Kidney (tissue), 14 donors: Measurements from ENCODE around the gene ALOX5. TPM values are rescaled to one million over a fixed set of nuclear protein-coding genes. Genes with fewer than 3 reads are reported as not detected.

Experiments used
- DNase-seq, 5 donors: peaks; one replicate each; pipeline ENCODE4 v3.0.0-alpha.2; 2013 to 2020
- FAIRE-seq: peaks from 2 replicates; lab custom pipeline; 2012; peaks lifted over from hg19 to GRCh38; lab: Jason Lieb, UNC
- H3K27ac ChIP-seq, 2 donors: one replicate each; pipeline ENCODE4 v1.7.0; 2013; ENCODE audit warnings: low read depth in 2 of 2, low read length in 2 of 2, inconsistent platforms in 1 of 2
- H3K27me3 ChIP-seq: one replicate; pipeline ENCODE4 v1.7.1; 2013; ENCODE audit warnings: low read length, inconsistent platforms; ENCODE audit not compliant: control insufficient read depth, insufficient read depth
- H3K36me3 ChIP-seq, 3 donors: one replicate each; pipeline versions ENCODE4 v1.7.0 to v1.7.1; 2013; ENCODE audit warnings: low read length in 3 of 3, control low read depth in 1 of 3, inconsistent platforms in 1 of 3; ENCODE audit not compliant: insufficient read depth in 3 of 3, control insufficient read depth in 2 of 3
- H3K4me1 ChIP-seq, 3 donors: one replicate each; pipeline versions ENCODE4 v1.7.0 to v1.7.1; 2013; ENCODE audit warnings: low read length in 3 of 3, inconsistent platforms in 1 of 3, low read depth in 1 of 3; ENCODE audit not compliant: control insufficient read depth in 2 of 3, insufficient read depth in 2 of 3
- H3K4me3 ChIP-seq, 3 donors: one replicate each; pipeline versions ENCODE4 v1.7.0 to v1.8.1; 2013; ENCODE audit warnings: low read length in 3 of 3, control low read depth in 1 of 3, inconsistent platforms in 1 of 3
- H3K9ac ChIP-seq, 3 donors: one replicate each; pipeline versions ENCODE4 v1.7.0 to v1.7.1; 2013; ENCODE audit warnings: low read length in 3 of 3, control low read depth in 1 of 3, inconsistent platforms in 1 of 3
- H3K9me3 ChIP-seq, 3 donors: one replicate each; pipeline versions ENCODE4 v1.7.0 to v1.7.1; 2013; ENCODE audit warnings: low read length in 3 of 3, control low read depth in 1 of 3, inconsistent platforms in 1 of 3; ENCODE audit not compliant: control insufficient read depth in 2 of 3, insufficient read depth in 1 of 3
- CTCF ChIP-seq: IDR thresholded peaks from 3 replicates; pipeline ENCODE4 v1.5.1; 2012; ENCODE audit warnings: mild to moderate bottlenecking, moderate library complexity, borderline replicate concordance; ENCODE audit not compliant: insufficient read depth; ENCODE audit errors: extremely low read depth
- intact Hi-C: fragments of 100-400 bp; cut with DNase I; formaldehyde crosslinking; loops from one replicate; pipeline ENCODE4 v1.11.1; 2022
- polyA plus RNA-seq: library from polyadenylated mRNA; stranded (reverse); fragments of 350-450 nt; fragmentation: Illumina TruSeq; extraction: RNeasy Lipid Tissue Mini Kit (QIAGEN cat#74804); gene quantifications from one replicate; pipeline ENCODE4 v1.2.3, GENCODE V29; 2014; ENCODE audit warnings: low read depth, low replicate concordance; ENCODE audit not compliant: insufficient read depth
- total RNA-seq: library from RNA; stranded (reverse); fragmentation: NEBNext Ultra II Directional; extraction: Animal tissue kit (Norgen Biotek cat#: 25700); gene quantifications from one replicate; pipeline ENCODE4 v1.2.1, GENCODE V29; 2021
- donor health status: control.
- donor health status: control.
- donor health status: control.
- donor health status: control.
- donor health status: control.
- donor health status: DM: yes; HTN: yes; CAD: no.
- donor health status: Normal renal cell carcinoma (clear cell type).

ALOX5 gene
- total and polyA plus RNA-seq, 2 donors from 2014 or later = 2.5 to 58.1 TPM

- Histone ChIP-seq H3K27ac (no peak overlapping the region), H3K9ac (no peak overlapping the region), H3K27me3 (no peaks in the 10 kb centered on the region), H3K9me3 (no peaks in the 10 kb centered on the region), H3K36me3 (no peaks in the 10 kb centered on the region), H3K4me3 (no peak overlapping the region), H3K4me1 (no peaks in the 10 kb centered on the region)
- intact Hi-C loops = no loop called here
- no peak for TF ChIP-seq CTCF
- FAIRE-seq = no peak
- DNase-seq = no peak
Observed at GRCh38 chr10:45444022-45444421, 70.0 kb downstream of the ALOX5 start.

GRCh38 chr10:45444976-45445898, 71.2 kb downstream of the ALOX5 start:
- no peaks in the 10 kb centered on the region for H3K9me3 ChIP-seq
- FAIRE-seq = no peak
- no peak for DNase-seq
- no peaks in the 10 kb centered on the region for H3K4me1 ChIP-seq
- intact Hi-C loops = no loop called here
- H3K27me3 ChIP-seq = no peaks in the 10 kb centered on the region
- H3K9ac ChIP-seq = no peak overlapping the region
- H3K27ac ChIP-seq = no peak overlapping the region
- H3K4me3 ChIP-seq = no peak overlapping the region
- H3K36me3 ChIP-seq = no peaks in the 10 kb centered on the region
- TF ChIP-seq CTCF = no peak

DNA sequence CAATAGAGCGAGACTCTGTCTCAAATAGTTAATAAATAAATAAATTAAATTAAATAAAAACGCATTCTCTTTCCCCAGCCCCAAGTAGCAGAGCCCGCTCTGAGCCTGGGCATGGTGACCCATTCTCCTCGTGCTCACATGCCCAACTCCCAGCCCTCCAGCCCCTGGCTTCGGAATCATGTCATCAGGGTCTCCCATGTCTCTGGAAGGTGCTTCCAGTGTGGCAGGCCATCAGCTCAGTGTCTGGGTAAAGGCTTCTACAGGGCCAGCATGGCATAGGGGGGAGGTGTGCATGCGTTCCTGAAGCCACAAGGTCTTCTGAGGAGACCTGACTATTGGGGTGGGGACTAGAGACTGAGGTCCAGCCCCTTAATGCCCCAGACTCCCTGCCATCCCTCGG, 72.8 kb downstream of the ALOX5 start:
- Histone ChIP-seq H3K36me3 (no peaks in the 10 kb centered on the region), H3K9me3 (no peaks in the 10 kb centered on the region), H3K27me3 (no peaks in the 10 kb centered on the region), H3K27ac (no peak overlapping the region), H3K4me3 (no peak overlapping the region), H3K9ac (no peak overlapping the region), H3K4me1 (no peaks in the 10 kb centered on the region)
- DNase-seq (no peak), FAIRE-seq (no peak)
- TF ChIP-seq CTCF = no peak
- intact Hi-C loops = no loop called here
